Stimulated activated CD4-positive, alpha-beta T cell treated with anti-CD3 and anti-CD28 coated beads, Interleukin-1b, Interleukin-23, amount 100 ng/mL, for 48 hours (primary cell): ENCODE data around the gene UPK1A.
A peak's percentile ranks its signal among the peaks of the same experiment; 100 is the strongest.
"Not testable (repeated sequence)": the region's sequence is repeated elsewhere in the genome, so short reads cannot be mapped to it uniquely, and the experiment has no call there.

Experiments
- DNase-seq: peaks from one replicate; pipeline ENCODE4 v3.0.0-alpha.2; 2020

Gene UPK1A

DNA sequence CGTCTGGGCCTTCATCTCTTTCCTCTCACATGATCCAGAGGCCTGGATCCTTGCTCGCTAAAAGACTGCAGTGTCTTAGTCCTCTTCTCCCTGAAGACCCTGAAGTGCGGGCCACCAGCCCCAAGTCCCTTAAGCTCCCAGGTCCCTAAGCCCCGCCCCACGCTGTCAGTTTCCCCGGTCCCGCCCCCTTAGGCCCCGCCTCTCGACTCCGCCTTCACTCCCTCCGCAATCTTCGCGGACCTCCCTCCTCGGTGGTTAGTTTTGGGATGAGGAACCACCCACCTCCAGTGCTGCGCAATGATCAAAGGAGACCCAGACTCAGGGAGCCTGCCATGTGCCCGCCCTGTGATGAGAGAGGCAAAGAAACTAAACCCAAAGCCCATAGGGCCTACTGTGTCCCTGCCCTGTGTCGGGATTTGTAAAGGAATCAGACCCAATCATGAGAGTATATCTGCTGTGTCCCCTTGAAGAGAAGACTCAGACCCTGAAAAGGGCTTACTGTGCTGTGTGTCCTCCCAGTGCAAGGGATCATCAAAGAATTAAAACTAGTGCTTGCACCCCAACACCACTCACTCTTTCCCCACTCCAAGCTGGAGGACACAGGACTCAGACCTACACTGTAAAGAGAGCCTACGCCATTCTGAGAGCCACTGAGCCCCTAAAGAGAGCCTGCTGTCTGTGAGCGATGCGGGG, 21.2 kb upstream of the UPK1A start:
- peak; percentile 85 for DNase-seq

- no peak for DNase-seq
Observed at GRCh38 chr19:35645680-35646511, 20.4 kb upstream of the UPK1A start.

DNA sequence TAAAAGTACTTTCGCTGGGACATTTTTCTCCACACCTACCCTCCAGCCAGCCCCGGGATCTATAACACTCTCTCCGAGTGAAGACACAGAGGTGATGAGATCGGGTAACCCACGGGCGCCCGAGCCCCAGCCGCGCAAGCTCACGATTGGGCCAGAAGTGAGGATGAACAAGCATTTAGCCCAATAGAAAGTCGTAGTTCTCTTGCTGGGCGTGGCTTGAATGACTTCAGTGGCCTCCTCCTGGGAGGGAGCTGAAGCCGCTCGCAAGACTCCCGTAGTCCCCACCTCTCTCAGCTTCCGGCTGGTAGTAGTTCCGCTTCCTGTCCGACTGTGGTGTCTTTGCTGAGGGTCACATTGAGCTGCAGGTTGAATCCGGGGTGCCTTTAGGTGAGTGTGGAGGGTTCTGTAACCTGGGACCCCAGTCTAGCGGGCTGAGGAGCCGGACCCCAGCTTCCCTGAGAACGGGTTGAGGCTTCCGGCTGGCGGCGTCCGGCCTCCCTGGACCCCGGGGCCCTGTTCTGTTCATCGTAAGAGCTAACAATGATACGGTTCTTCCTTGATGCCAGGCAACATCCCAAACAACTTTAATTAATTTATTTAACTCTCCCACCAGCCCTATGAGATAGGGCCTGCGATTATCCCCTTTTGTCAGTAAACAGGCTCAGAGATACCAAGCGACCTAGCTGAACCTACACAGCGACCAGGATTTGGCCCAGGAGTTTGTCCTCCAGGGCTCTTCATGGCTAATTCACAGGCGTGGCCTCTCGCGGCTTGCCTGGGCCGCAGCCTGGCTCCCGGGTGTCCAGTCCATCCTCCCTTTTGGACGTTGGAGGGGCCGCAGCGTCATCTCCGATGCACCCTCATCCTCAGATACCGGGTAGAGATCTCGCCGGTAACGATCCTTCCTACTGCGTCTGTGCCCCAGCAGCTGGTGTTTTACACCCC, 18.0 kb upstream of the UPK1A start, which contains the start of gene COX6B1:
COX6B1 (plus strand) TSS at position 307 of the 945 bp plus-strand sequence. CDS start 2,921 bp downstream, outside the sequence.
- peak; percentile 94 for DNase-seq

DNA sequence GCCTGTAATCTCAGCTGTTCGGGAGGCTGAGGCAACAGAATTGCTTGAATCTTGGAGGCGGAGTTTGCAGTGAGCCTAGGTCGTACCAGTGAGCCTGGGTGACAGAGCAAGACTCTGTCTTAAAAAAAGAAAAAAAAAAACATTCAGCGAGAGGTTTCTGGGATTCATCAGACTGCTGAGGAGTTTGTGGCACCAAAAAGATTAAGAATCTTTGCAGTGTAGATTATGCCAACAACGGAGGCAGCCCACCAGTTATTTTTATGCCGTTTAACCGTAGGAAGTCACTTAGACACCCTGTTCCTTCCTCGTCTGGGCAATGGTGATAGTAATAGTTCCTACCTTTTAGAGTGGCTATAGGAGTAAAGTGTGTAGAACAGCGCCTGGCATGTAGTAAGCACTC, 15.7 kb upstream of the UPK1A start:
- DNase-seq = no peak

GRCh38 chr19:35654828-35655227, 11.5 kb upstream of the UPK1A start:
- not testable (repeated sequence) for DNase-seq

DNA sequence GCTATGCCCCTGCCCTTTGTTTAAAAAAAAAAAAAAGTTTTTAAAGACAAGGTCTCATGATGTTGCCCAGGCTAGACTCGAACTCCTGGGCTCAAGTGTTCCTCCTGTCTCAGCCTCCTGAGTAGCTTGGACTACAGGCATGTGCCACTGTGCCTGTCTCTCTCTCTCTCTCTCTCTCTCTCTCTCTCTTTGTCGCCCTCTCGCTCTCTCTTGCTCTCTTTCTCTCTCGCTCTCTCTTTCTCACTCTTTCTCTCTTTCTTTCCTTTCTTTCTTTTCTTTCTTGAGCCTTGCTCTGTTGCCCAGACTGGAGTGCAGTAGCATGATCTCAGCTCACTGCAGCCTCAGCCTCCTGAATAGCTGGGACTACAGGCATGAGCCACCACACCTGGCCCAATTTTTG, 10.7 kb upstream of the UPK1A start:
- DNase-seq = no peak

DNA sequence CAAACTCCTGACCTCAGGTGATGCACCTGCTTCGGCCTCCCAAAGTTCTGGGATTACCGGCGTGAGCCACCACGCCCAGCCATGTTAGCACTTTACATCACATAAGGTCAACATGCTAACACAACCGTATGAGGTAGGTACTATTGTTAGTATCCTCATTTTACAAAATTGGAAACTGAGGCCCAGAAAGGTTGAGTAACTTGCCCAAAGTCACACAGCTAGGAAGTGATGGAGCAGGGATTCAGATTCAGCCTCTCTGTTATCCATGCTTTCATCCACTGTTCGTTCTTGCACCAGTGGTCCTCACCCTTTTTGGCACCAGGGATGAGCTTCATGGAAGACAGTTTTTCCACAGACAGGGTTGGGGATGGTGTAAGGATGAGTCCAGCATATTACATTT, 9.6 kb upstream of the UPK1A start:
- no peak for DNase-seq

DNA sequence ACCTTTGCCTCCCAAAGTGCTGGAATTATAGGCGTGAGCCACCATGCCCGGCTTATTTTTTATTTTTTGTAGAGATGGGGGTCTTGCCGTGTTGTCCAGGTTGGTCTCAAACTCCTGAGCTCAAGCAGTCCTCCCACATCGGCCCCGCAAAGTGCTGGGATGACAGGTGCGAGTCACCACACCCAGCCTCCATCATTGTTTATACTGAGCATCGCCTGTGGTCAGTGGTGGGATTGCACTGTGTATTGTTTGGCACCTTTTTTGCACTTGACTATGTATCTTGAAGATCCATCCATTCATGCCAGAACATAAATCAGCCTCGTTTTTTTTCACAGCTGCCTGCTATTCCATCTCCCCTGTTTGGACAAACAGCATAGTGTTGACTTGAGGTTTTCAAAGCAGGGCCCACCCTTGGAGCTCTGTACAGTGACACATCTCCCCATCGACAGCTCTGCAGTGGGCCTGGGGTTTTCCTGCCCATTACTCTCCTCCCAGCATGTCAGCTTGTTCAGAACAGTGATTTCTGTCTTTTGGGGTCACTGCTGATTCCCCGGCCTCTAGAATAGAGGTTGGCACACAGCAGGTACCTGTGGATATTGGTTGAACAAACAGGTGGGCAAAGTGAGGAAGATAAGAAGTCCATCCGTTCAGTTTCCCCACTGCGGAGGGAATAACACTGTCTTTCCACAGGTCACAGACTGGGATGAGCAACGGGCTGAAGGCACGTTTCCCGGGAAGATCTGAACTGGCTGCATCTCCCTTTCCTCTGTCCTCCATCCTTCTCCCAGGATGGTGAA, 8.2 kb upstream of the UPK1A start:
- DNase-seq = no peak

GRCh38 chr19:35661995-35662340, 4.3 kb upstream of the UPK1A start:
- DNase-seq = no peak

- DNase-seq = no peak
Observed at GRCh38 chr19:35663981-35664380, 2.3 kb upstream of the UPK1A start.

- DNase-seq = no peak
Observed at GRCh38 chr19:35665157-35665556, 1.2 kb upstream of the UPK1A start.

DNA sequence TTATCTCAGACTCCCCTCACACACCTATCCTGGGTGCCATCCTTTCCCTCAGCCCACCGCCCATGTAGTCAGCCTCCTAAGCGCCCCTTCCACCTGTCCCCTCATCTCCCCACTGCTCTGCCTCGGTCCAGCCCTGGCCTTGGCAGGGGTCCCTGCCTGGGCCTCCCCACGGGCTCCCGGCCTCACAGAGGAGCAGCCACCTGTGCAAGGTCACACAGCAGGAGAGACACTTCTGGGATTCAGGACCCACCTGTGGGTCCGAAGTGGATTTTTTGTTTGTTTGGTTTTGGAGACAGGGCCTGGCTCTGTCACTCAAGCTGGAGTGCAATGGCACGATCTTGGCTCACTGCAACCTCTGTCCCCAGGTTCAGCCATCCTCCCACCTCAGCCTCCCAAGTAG, 713 bp upstream of the UPK1A start:
- no peak for DNase-seq

- no peak for DNase-seq
Observed at GRCh38 chr19:35669566-35669965, 3.2 kb downstream of the UPK1A start.

- DNase-seq = no peak
Observed at GRCh38 chr19:35669974-35670373, 3.7 kb downstream of the UPK1A start.

GRCh38 chr19:35670686-35671085, 4.4 kb downstream of the UPK1A start:
- no peak for DNase-seq

- no peak for DNase-seq
Observed at GRCh38 chr19:35671818-35672217, 5.5 kb downstream of the UPK1A start.

GRCh38 chr19:35673121-35673804, 6.9 kb downstream of the UPK1A start:
- DNase-seq = peak; percentile 68

DNA sequence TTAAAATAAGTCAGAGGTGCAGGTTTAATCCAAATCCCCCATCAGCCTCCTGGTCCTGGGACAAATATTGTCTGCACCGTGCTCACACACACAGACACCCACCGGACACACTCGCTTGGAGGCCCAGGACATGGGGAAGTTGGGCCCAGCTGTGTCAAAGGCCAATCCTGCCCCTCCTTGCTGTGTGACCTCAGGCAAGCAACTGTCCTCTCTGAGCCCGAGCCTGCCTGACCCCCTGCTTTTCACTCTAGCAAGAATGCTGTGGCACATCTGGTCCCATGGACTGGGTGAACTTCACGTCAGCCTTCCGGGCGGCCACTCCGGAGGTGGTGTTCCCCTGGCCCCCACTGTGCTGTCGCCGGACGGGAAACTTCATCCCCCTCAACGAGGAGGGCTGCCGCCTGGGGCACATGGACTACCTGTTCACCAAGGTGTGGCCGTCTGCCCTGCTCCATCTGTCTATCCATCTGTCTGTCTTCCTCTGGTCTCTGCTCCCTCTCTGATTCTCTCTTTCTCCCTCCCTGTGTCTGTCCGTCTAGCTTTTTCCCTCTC, 9.3 kb downstream of the UPK1A start:
- no peak for DNase-seq

- DNase-seq = no peak
Observed at GRCh38 chr19:35689836-35690235, 23.5 kb downstream of the UPK1A start.

DNA sequence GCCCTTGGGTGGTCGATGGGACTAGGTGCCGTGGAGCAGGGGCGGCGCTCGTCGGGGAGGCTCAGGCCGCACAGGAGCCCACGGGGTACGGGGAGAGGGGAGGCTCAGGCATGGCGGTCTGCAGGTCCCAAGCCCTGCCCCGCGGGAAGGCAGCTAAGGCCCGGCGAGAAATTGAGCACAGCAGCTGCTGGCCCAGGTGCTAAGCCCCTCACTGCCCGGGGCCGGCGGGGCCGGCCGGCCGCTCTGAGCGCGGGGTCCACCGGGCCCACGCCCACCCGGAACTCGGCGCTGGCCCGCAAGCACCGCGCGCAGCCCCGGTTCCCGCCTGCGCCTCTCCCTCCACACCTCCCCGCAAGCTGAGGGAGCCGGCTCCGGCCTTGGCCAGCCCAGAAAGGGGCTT, 24.8 kb downstream of the UPK1A start:
- DNase-seq = not testable (repeated sequence)

GRCh38 chr19:35692010-35692409, 25.7 kb downstream of the UPK1A start:
- DNase-seq = no peak
